SU-DHL-6 (cell line): Measurements from ENCODE around the gene ALOX5.

Experiments used
- H2AFZ ChIP-seq: fragments of 200-600 bp; sonication (generic); 2 replicates; pipeline ENCODE4 v1.6.1; 2014; ENCODE audit warnings: low read depth, mild to moderate bottlenecking, moderate library complexity, mixed read lengths, antibody characterized with exemption, low read length; ENCODE audit not compliant: severe bottlenecking
- H3F3A ChIP-seq: fragments of 200-600 bp; shearing (Covaris generic); 2 replicates; pipeline ENCODE4 v1.6.0; 2016; ENCODE audit warnings: antibody characterized with exemption, mild to moderate bottlenecking; ENCODE audit not compliant: insufficient read depth
- H3K27ac ChIP-seq: fragments of 200-600 bp; sonication (generic); 2 replicates; pipeline ENCODE4 v1.5.1; 2016; ENCODE audit warnings: low read depth, mild to moderate bottlenecking, low read length, moderate library complexity, mixed read lengths
- H3K27me3 ChIP-seq: fragments of 200-600 bp; sonication (generic), shearing (Covaris generic); 2 replicates; pipeline ENCODE4 v1.6.0; 2014; ENCODE audit warnings: mild to moderate bottlenecking, low read length
- H3K36me3 ChIP-seq: fragments of 200-600 bp; sonication (generic); 2 replicates; pipeline ENCODE4 v1.6.1; 2014; ENCODE audit warnings: mild to moderate bottlenecking, low read length, mixed read lengths
- H3K4me2 ChIP-seq: fragments of 300-600, 200-600 bp; shearing (Covaris generic), sonication (generic); 2 replicates; pipeline ENCODE4 v1.6.0; 2014; ENCODE audit warnings: low read length, low read depth, mild to moderate bottlenecking; ENCODE audit not compliant: poor library complexity, severe bottlenecking
- H3K4me3 ChIP-seq: fragments of 200-600 bp; sonication (generic); 2 replicates; pipeline ENCODE4 v1.5.1; 2014; ENCODE audit warnings: antibody characterized with exemption, low read length, mild to moderate bottlenecking, mixed read lengths; ENCODE audit not compliant: insufficient read depth, poor library complexity, severe bottlenecking
- H3K79me2 ChIP-seq: fragments of 200-600 bp; sonication (generic); 2 replicates; pipeline ENCODE4 v1.6.1; 2014; ENCODE audit warnings: mild to moderate bottlenecking, low read length, moderate library complexity; ENCODE audit not compliant: insufficient read depth
- H3K9ac ChIP-seq: fragments of 200-600 bp; sonication (generic); 2 replicates; pipeline ENCODE4 v1.7.0; 2014; ENCODE audit warnings: mild to moderate bottlenecking, low read length
- H3K9me2 ChIP-seq: fragments of 200-600 bp; sonication (generic); replicated peaks from 2 replicates; pipeline ENCODE4 v1.6.1; 2014; ENCODE audit warnings: low read length; ENCODE audit not compliant: insufficient read depth
- H3K9me3 ChIP-seq: fragments of 200-600 bp; sonication (generic); 2 replicates; pipeline ENCODE4 v1.6.1; 2014; ENCODE audit warnings: low read length, mixed read lengths; ENCODE audit not compliant: insufficient read depth
- H4K20me1 ChIP-seq: fragments of 200-600 bp; sonication (generic); 2 replicates; pipeline ENCODE4 v1.6.1; 2014; ENCODE audit warnings: low read depth, mild to moderate bottlenecking, antibody characterized with exemption, low read length, moderate library complexity, mixed read lengths
- CTCF ChIP-seq: fragments of 200-600 bp; sonication (generic); IDR thresholded peaks from one replicate; pipeline ENCODE4 v1.5.1; 2017; ENCODE audit warnings: antibody characterized with exemption, mild to moderate bottlenecking, low read length, moderate library complexity; ENCODE audit not compliant: insufficient read depth, poor library complexity, severe bottlenecking
- EZH2phosphoT487 ChIP-seq: fragments of 200-600 bp; sonication (generic), shearing (Covaris generic); conservative IDR thresholded peaks from 2 replicates; pipeline ENCODE4 v1.6.1; 2018; ENCODE audit warnings: mild to moderate bottlenecking, antibody characterized with exemption, low read length, moderate library complexity, mixed read lengths

The ALOX5 gene

DNA sequence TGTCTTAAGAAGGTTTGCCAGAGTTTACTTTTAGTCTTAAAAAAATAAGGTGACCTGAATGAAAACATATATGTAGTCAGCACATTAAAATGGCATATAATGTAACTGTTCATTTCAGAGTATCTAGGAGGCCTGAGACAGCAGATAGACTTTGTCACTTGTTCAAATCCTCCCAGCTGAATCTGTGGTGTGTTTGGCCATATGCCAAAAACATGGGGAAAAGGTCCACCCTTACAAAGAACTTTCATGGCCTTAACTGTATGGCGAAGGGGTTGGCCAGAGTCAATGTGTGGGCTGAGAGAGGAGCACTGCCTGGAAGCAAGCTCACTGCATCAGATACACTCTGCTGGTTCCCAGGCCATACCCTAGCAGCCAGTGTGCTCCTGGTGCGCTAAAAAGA is 113.7 kb downstream of the ALOX5 start:
- Histone ChIP-seq H3K9ac (no peak overlapping the region), H4K20me1 (no peaks in the 10 kb centered on the region), H3K9me2 (no peaks in the 10 kb centered on the region), H2AFZ (no peak overlapping the region), H3K79me2 (no peaks in the 10 kb centered on the region), H3F3A (no peaks in the 10 kb centered on the region), H3K4me2 (no peak overlapping the region), H3K36me3 (no peaks in the 10 kb centered on the region), H3K27ac (no peak overlapping the region), H3K9me3 (no peaks in the 10 kb centered on the region), H3K27me3 (no peaks in the 10 kb centered on the region), H3K4me3 (no peak overlapping the region)
- TF ChIP-seq CTCF (no peak), EZH2phosphoT487 (no peak)

DNA sequence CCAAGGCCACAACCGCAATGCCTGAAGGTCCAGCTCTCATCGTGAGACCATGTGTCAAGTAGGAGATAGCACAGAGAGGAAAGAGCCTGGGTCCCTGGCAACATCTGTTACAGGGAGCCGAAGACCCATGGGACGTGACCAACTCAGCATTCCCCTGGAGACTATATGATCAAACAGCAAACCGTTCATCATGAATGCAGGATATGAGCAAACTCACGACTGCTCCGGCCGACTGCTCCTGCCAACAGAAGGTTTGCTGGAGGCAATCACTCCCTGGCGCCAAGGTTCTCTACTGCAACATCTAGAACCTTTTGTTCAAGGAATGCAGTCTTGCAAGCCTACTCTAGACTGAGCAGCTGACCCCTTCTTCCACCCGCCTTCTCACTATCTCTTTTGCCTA is 114.3 kb downstream of the ALOX5 start:
- H3K9ac ChIP-seq, result no peak overlapping the region
- no peaks in the 10 kb centered on the region for H3K9me2 ChIP-seq
- no peak for TF ChIP-seq CTCF
- no peaks in the 10 kb centered on the region for H4K20me1 ChIP-seq
- no peaks in the 10 kb centered on the region for H3K36me3 ChIP-seq
- H3F3A ChIP-seq, result no peaks in the 10 kb centered on the region
- no peaks in the 10 kb centered on the region for H3K27me3 ChIP-seq
- no peak overlapping the region for H3K4me3 ChIP-seq
- no peak overlapping the region for H3K4me2 ChIP-seq
- no peaks in the 10 kb centered on the region for H3K9me3 ChIP-seq
- H3K79me2 ChIP-seq, result no peaks in the 10 kb centered on the region
- H3K27ac ChIP-seq, result no peak overlapping the region
- no peak overlapping the region for H2AFZ ChIP-seq

DNA sequence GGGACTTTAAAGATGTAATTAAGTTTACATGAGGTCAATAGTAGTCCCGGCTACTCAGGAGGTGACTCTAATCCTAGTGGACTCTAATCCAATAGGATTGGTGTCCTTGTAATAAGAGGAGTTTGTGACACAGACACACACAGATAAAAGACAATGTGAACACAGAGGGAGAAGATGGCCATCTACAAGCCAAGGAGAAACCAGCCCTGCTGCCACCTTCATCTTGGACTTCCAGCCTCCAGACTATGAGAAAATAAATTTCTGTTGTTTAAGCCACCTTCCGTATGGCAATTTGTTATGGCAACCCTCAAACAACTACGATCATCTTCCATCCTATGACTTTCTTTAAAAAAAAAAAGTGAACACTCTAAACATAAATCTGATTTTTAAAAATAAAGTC is 116.3 kb downstream of the ALOX5 start:
- no peaks in the 10 kb centered on the region for H3K79me2 ChIP-seq
- no peaks in the 10 kb centered on the region for H3K27me3 ChIP-seq

More for the DNA sequence above, 116.3 kb downstream of the ALOX5 start:
- no peaks in the 10 kb centered on the region for H3K9me3 ChIP-seq
- no peaks in the 10 kb centered on the region for H4K20me1 ChIP-seq
- H3K9ac ChIP-seq, result no peak overlapping the region
- H2AFZ ChIP-seq, result no peak overlapping the region
- H3K27ac ChIP-seq, result no peak overlapping the region
- H3K36me3 ChIP-seq, result no peaks in the 10 kb centered on the region
- no peaks in the 10 kb centered on the region for H3K9me2 ChIP-seq
- H3K4me2 ChIP-seq, result no peak overlapping the region
- no peaks in the 10 kb centered on the region for H3F3A ChIP-seq
- H3K4me3 ChIP-seq, result no peak overlapping the region
- TF ChIP-seq EZH2phosphoT487 (no peak), CTCF (no peak)
